ENCODE measurements around the gene SLC26A5. TPM values are rescaled to one million over a fixed set of nuclear protein-coding genes. Genes with fewer than 3 reads are reported as not detected.

The SLC26A5 gene, protein sequence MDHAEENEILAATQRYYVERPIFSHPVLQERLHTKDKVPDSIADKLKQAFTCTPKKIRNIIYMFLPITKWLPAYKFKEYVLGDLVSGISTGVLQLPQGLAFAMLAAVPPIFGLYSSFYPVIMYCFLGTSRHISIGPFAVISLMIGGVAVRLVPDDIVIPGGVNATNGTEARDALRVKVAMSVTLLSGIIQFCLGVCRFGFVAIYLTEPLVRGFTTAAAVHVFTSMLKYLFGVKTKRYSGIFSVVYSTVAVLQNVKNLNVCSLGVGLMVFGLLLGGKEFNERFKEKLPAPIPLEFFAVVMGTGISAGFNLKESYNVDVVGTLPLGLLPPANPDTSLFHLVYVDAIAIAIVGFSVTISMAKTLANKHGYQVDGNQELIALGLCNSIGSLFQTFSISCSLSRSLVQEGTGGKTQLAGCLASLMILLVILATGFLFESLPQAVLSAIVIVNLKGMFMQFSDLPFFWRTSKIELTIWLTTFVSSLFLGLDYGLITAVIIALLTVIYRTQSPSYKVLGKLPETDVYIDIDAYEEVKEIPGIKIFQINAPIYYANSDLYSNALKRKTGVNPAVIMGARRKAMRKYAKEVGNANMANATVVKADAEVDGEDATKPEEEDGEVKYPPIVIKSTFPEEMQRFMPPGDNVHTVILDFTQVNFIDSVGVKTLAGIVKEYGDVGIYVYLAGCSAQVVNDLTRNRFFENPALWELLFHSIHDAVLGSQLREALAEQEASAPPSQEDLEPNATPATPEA
- not detected in 2 replicates for total RNA-seq

DNA sequence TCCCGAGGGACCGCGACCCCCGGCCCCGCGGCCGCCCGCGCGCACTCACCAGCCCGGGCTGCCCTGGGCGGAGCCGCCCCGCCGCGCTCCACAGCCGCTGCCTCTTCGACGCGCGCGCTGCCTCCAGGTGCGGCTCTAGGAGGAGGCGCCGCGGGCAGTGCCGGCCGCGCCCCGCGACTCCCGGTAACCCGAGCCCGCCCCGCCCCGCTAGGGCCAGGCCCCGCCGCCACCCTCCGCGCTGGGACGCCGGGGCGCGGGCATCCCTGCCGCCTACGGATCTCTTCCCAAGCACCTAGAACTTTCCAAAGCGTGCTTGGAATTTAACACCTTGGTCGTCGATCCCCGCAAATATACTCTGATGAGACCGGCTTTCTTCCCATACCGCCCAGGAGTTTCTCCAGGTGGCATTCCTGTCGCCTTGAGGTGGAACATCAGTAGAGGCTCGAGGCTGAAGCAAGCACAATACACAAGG lies at the start of gene SLC26A5:
Gene SLC26A5, minus strand, starts transcription at position 159 of the 472 bp plus-strand sequence. CDS start 24,693 bp downstream, outside the sequence.

DNA sequence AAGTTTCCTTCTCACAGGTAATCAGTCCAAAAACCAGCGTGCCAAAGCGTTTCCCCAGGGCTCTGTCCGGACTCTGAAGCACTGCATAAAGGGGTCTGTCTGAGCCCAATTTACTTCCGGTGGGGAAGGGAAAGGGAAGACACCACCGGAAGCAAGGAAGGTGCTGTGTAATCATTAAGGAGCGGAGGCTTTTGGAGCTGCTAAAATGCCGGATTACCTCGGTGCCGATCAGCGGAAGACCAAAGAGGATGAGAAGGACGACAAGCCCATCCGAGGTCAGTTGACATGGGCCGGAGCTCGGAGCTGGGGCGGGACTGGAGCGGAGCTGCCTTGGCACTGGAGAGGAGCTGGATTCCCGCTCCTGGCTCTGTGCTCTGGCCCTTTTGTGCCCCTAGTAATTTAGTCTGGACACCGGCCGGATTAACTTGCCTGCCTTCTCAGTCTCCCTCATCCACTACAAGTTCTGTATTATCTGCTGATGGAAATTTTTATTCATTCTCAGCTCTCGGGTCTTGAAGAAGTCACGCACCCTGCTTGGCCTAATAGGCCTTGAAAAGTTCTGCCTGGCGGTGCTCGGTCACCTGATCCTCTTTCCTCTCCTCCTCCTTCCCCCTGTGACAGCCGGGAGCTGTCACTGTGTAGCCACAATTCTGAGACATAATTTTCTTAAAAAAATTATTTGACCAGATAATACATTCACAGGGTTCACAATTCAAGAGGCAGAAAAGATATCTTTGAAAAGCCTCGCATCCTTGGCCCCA lies 98.3 kb downstream of the SLC26A5 start, which contains the start of gene PSMC2:
Gene PSMC2, plus strand, starts transcription at position 137 of the 761 bp plus-strand sequence. Its CDS starts 69 bp downstream, at position 206.

DNA sequence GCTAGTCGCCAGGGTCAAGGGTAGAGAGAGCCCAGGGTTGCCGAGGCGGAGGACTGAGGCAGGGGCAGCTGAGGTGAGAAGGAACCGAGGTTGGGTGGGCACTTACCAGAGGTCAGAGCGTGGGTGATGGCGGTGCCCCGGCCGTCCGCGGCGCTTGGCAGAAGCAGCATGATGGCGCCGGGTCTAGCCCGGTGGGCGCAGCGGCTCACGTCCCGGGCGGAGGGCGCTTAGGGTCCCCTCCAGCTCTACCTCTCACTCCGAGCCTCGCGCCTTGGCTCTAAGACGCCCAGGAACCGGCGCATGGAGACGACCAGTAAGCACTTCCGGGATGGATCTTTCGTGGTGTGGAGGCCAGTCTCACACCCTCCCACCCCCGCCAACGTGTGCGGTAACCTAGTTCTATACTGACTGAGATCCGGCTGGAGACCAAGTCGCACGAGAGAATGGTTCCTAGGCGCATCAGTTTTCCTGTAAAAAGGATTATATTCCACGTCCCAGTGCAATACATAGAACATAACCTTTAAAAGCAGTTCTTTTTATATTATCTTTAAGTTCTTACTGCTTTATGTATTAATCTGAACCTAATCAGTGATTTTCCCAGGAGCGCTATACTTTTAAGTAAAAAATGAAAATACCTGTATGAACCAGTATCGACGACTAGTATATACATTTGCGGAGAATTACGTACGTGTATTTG lies 101.4 kb downstream of the SLC26A5 start, which contains the start of gene DNAJC2:
Gene DNAJC2, minus strand, starts transcription at position 315 of the 697 bp plus-strand sequence. Its CDS starts 145 bp downstream, at position 170.

Other genes starting within 250 kb of the SLC26A5 start
- gene PMPCB, start 148.8 kb downstream of the SLC26A5 start, total RNA-seq, result 61.7 and 62.0 TPM in 2 replicates
- gene DNAJC2, start 101.4 kb downstream of the SLC26A5 start, total RNA-seq, result 7.5 and 11.9 TPM in 2 replicates
- gene PSMC2, start 98.6 kb downstream of the SLC26A5 start, total RNA-seq, result 162 and 203 TPM in 2 replicates

All from myometrial cell (primary cell).